ENCODE results near the gene SLC12A4.

Gene SLC12A4

GRCh38 chr16:67962135-67962534 lies 6.3 kb downstream of the SLC12A4 start:
- no peak for DNase-seq

- peak; percentile 88 to 98 (median 95) for DNase-seq
These were observed 6.9 kb downstream of the SLC12A4 start for GRCh38 chr16:67961551-67961957.

GRCh38 chr16:67959536-67960329 lies 8.7 kb downstream of the SLC12A4 start:
- DNase-seq = no peak

DNA sequence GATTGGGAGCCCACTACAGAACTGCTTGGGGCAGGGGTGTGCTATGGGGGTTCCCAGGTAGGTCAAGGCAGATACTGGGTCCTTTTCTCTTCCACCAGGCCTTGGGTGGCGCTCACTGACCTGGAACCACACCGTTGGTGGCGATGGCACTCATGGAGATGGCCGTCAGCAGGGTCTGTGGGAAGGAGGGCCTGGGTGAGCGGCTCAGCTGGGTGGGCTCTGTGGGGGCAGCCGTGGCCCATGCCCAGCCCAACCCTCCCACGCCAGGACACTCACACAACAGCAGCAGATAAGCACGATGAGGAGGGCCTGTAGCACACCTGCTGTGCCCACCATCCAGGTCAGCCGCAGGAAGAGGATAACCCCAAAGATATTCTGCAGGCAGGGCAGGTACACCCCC lies 10.8 kb downstream of the SLC12A4 start:
- no peak for DNase-seq

GRCh38 chr16:67954421-67955196 lies 13.8 kb downstream of the SLC12A4 start:
- DNase-seq = no peak

DNA sequence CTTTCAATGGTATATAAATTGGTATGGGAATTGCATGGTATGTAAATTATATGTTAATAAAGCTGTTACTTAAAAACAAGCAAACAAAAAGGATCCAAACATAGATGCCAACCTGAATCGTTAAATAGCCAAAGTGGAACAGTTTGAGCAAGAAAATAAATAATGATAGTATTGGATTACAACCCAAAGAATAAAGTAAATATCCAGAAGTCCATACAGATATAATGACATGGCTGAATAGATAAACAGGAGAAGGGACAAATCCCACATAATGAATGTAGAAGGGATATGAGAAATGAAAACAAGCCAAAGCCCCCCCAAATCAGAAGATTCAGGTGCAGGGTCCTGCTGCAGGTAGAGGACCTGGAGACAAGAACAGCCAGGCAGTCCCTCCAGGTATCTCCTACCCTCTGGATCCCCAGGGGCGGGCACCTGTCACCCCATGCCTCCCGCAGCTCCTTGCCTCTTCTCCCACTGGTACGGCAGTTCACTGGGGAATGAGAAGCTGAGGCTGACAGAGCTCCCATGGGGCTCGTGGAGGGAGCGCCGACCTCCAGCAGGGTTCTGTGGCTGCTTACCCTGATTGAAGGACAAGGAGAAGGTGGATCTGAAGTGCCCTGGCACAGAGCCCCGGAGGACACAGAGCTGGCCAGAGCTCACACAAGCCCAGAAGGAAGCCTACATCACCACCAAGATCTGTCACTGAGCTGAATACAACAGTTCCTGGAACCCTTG lies 14.6 kb downstream of the SLC12A4 start:
- peak in 1 of 3 experiments; percentile 24 for DNase-seq

DNA sequence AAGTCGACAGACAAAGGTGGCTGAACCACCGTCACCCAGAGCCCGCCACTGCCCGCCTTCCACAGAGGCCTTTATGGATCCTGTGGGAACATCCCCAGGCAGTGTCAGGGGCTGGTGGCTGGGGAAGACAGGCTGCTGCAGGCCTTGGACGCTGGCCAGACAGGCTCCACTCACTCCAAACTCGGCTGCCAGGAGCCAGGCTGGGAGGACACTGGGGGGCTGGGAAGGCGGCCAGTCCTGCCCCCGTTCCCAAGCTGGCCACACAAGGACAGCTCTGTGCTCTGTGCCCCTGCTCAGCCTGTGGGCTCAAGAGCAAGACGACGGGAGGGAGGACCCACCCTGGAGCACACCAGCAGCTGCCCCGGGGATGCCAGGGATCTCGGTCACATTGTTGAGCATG lies 17.0 kb downstream of the SLC12A4 start:
- DNase-seq = no peak

DNA sequence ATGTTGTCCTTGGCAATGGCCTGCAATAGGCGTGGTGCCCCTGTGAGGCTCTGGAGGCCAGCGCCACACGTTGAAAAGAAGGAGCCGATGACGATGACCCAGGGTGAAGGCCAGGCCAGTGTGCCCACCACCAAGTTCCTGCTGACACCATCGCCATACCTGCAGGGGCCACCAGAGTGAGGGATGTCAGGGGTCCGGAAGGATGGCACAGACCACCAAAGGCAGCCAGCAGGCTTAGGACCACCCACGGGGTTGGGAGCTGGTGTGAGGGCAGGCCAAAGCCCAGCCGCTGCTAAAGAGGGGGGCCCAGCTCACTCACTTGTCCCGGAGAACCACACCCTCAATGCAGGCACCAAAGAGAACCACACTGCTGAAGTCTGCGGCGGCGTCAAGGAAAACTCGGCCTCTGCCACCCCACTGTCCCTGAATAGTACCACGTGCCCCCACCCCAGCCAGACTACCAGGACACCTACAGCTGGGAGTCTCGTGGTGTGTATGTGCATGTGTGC lies 18.0 kb downstream of the SLC12A4 start:
- DNase-seq = no peak

DNA sequence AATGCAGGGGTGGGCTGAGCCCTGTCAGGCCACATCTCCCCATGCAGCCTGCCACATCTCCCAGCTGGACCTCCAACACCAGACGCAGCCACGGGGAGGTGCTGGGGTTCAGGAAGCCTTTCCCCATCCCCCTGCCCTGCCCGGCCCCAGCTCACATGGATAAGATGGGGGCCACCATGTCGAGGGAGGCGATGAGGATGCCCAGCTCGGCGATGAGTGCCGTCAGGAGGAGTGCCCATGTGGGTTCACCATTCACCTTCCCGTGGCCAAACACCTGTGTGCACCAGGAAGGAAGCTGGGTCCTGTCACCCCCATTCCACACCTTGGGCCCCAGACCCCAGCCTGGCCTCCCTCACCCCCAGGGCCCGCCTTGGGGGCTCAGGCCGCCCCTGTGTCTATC lies 18.8 kb downstream of the SLC12A4 start:
- no peak for DNase-seq

- no peak for DNase-seq
These were observed 20.4 kb downstream of the SLC12A4 start for GRCh38 chr16:67948015-67948414.

- DNase-seq = no peak
These were observed 21.4 kb downstream of the SLC12A4 start for GRCh38 chr16:67946966-67947558.

GRCh38 chr16:67946128-67946569 lies 22.3 kb downstream of the SLC12A4 start:
- no peak for DNase-seq

- DNase-seq = no peak
These were observed 23.0 kb downstream of the SLC12A4 start for GRCh38 chr16:67945392-67945933.

DNA sequence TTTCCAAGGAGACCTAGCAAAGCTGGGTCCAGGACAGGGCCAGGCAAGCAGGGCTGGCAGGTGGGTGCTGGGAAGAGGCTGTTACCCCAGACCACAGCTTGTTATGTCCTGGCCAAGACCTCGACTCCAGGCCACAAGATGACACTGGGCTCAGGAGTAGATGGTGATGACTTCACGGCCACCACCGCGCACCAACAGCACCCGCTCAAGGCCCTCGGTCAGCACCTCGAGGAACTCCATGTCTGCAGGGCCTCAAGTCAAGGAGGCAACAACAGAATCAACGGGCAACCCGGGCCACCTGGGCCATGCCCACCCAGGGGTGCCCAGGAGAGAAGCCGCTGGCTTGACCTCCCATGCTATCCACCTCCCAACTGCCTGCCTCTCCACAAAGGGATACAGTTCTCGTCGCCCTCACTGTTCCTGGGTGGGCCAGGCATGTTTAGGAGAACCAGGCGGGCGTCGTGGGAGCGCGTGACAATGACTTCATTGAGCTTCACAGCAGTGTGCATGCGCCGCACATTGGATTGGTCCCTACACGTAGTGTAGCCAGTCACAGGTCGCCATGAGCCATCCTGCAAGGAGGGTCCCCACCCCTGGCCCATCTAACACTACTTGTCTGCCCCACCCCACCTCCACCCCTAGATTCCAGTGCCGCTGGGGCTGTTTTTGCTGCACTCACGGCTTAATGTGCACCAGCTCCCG lies 23.6 kb downstream of the SLC12A4 start:
- no peak for DNase-seq

GRCh38 chr16:67943619-67944504 lies 24.6 kb downstream of the SLC12A4 start, which contains the start of gene LCAT:
LCAT (minus strand) TSS chr16:67944120; CDS start chr16:67944101, 19 bp downstream.
- no peak for DNase-seq

GRCh38 chr16:67943256-67943618 lies 25.2 kb downstream of the SLC12A4 start:
- no peak for DNase-seq

- DNase-seq = no peak
These were observed 25.8 kb downstream of the SLC12A4 start for GRCh38 chr16:67942510-67943255.

DNA sequence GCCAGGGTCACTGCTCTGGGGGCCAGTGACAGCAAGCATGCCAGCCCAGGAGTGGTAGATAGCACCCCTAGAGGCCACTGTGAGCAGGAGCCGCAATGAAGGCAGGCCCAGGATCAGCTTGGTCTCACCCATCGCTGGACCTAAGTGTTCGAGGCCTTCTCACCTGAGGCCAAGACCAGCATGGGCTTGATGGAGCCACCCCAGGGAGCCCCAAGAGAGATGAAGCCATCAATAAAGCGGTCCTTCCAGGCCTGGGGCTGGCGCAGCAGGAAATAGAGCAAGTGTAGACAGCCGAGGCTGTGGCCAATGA lies 26.3 kb downstream of the SLC12A4 start:
- DNase-seq = peak in 1 of 3 experiments; percentile 30

GRCh38 chr16:67941469-67942199 lies 26.8 kb downstream of the SLC12A4 start:
- DNase-seq = no peak
